IMR-90 (cell line): ENCODE data around the gene TEAD4.

ENCODE experiments used
- CTCF ChIP-seq: conservative IDR thresholded peaks from 2 replicates; pipeline ENCODE4 v1.5.1; 2012; ENCODE audit warnings: mild to moderate bottlenecking, low read depth, low read length, improper control_type of control experiment
- FOS ChIP-seq: fragments of 150-350 bp; IDR thresholded peaks from 2 replicates; pipeline ENCODE4 v1.6.1; 2016; ENCODE audit warnings: low read depth, low read length
- MXI1 ChIP-seq: IDR thresholded peaks from 2 replicates; pipeline ENCODE4 v1.6.1; 2012; ENCODE audit warnings: low read depth, mild to moderate bottlenecking, low read length, moderate library complexity, borderline replicate concordance
- POLR2A ChIP-seq: IDR thresholded peaks from 2 replicates; pipeline ENCODE4 v1.6.1; 2012; ENCODE audit warnings: mild to moderate bottlenecking, low read depth, low read length
- RAD21 ChIP-seq: IDR thresholded peaks from 2 replicates; pipeline ENCODE4 v1.6.1; 2012; ENCODE audit warnings: low read length, improper control_type of control experiment
- USF2 ChIP-seq: fragments of 150-350 bp; IDR thresholded peaks from 2 replicates; pipeline ENCODE4 v1.6.1; 2017; ENCODE audit warnings: mild to moderate bottlenecking, antibody characterized with exemption, low read length, low read depth

GRCh38 chr12:3054374-3054773, 95.2 kb downstream of the TEAD4 start:
- TF ChIP-seq CTCF: no peak
- TF ChIP-seq FOS: no peak
- TF ChIP-seq MXI1: no peak
- no peak for TF ChIP-seq USF2
- TF ChIP-seq POLR2A: no peak
- no peak for TF ChIP-seq RAD21
